ENCODE data around the gene TMBIM4.

TMBIM4 gene

GRCh38 chr12:66092559-66093269 lies 77.1 kb downstream of the TMBIM4 start:
- no peak for DNase-seq (ENCODE audit: extremely low spot score)
- POLR2A ChIA-PET: no interaction called here
- CTCF ChIA-PET: interaction anchor here (1.2 to 1.3 kb wide), 2 partner anchors 15 to 393 kb away, joined by 3 read pairs; no protein-coding TSS in a partner anchor
- no peak for TF ChIP-seq CTCF (IDR thresholded peaks at IDR 0.05; ENCODE audit: control extremely low read depth, extremely low read depth, low read depth, missing control alignments)

GRCh38 chr12:66090157-66090556 lies 79.6 kb downstream of the TMBIM4 start:
- CTCF ChIA-PET: interaction anchor here (0.8 to 2.7 kb wide), 9 partner anchors 13 to 533 kb away, joined by 3 to 11 read pairs (median 5); partner anchors contain the start of gene LLPH
- DNase-seq (ENCODE audit: extremely low spot score): no peak
- POLR2A ChIA-PET: no interaction called here
- no peak for TF ChIP-seq CTCF (IDR thresholded peaks at IDR 0.05; ENCODE audit: control extremely low read depth, extremely low read depth, low read depth, missing control alignments)

- ChIA-PET POLR2A (no interaction called here), CTCF (interaction anchor here (0.6 to 2.8 kb wide), 25 partner anchors 11 to 963 kb away, joined by 3 to 15 read pairs (median 4); partner anchors contain the start of gene LEMD3)
- peak; percentile 67 for TF ChIP-seq CTCF (IDR thresholded peaks at IDR 0.05; ENCODE audit: control extremely low read depth, extremely low read depth, low read depth, missing control alignments)
- peak; percentile 52 for DNase-seq (ENCODE audit: extremely low spot score)
Observed at GRCh38 chr12:66087365-66087943, 82.3 kb downstream of the TMBIM4 start.

GRCh38 chr12:66085998-66086397 lies 83.8 kb downstream of the TMBIM4 start:
- CTCF ChIA-PET: interaction anchor here (1.0 to 2.8 kb wide), 7 partner anchors 22 to 530 kb away, joined by 3 to 14 read pairs (median 5); no protein-coding TSS in a partner anchor
- no peak for TF ChIP-seq CTCF (IDR thresholded peaks at IDR 0.05; ENCODE audit: control extremely low read depth, extremely low read depth, low read depth, missing control alignments)
- POLR2A ChIA-PET: no interaction called here
- no peak for DNase-seq (ENCODE audit: extremely low spot score)

Measured in GM10248 (cell line).